Thyroid gland (tissue), 4 donors: ENCODE results near the gene VSIG10. TPM values are rescaled to one million over a fixed set of nuclear protein-coding genes. Genes with fewer than 3 reads are reported as not detected.
A peak's percentile ranks its signal among the peaks of the same experiment; 100 is the strongest.

Source experiments
- DNase-seq, 2 donors: peaks; one replicate each; pipeline ENCODE4 v3.0.0-alpha.2; 2019
- H3K27ac ChIP-seq, 3 donors: fragments of 200-600 bp; sonication (generic); 1 replicate in 2 of 3; 2 replicates in 1 of 3; pipeline ENCODE4 v1.5.1; 2016 to 2019; ENCODE audit warnings: mild to moderate bottlenecking in 1 of 3, moderate library complexity in 1 of 3
- H3K27me3 ChIP-seq: fragments of 200-600 bp; sonication (generic); one replicate; pipeline ENCODE4 v1.5.1; 2019
- H3K36me3 ChIP-seq, 2 donors: fragments of 200-600 bp; sonication (generic); one replicate each; pipeline ENCODE4 v1.5.1; 2016 to 2019
- H3K4me1 ChIP-seq, 2 donors: fragments of 200-600 bp; sonication (generic); one replicate each; pipeline ENCODE4 v1.5.1; 2017 to 2019
- H3K4me3 ChIP-seq, 3 donors: fragments of 200-600 bp; sonication (generic); replicated peaks in 1 of 3; 1 replicate in 2 of 3; 2 replicates in 1 of 3; pipeline ENCODE4 v1.5.1; 2016; ENCODE audit warnings: mild to moderate bottlenecking in 1 of 3
- H3K9me3 ChIP-seq: fragments of 200-600 bp; sonication (generic); one replicate; pipeline ENCODE4 v1.5.1; 2017
- POLR2A ChIP-seq, 2 donors: fragments of 450-650 bp; IDR thresholded peaks; one replicate each; pipeline ENCODE4 v1.6.1; 2017; ENCODE audit warnings: antibody characterized with exemption in 2 of 2, mild to moderate bottlenecking in 2 of 2, moderate library complexity in 1 of 2
- WGBS, 2 donors: methylation state at CpG; one replicate each; pipeline ENCODE4 v1.1.5; 2017; 5-methylcytosine and 5-hydroxymethylcytosine counted together
- intact Hi-C: fragments of 100-400 bp; cut with DNase I; formaldehyde crosslinking; loops from one replicate; pipeline ENCODE4 v1.15.1; 2023
- total RNA-seq, 4 donors: library from RNA; depleted of rRNA; stranded (reverse); fragments of >200 nt; gene quantifications; one replicate each; pipeline ENCODE4 v1.2.3, GENCODE V29; 2016
- TF ChIP-seq, protein P1 (sequence below), 6 experiments: fragments of 200-600 bp in 3 of 6; fragments of 450-650 bp in 3 of 6; sonication (generic) in 3 of 6; IDR thresholded peaks; one replicate each; pipeline ENCODE4 v1.5.1; 2016 to 2019; ENCODE audit warnings: antibody characterized with exemption in 6 of 6, mild to moderate bottlenecking in 2 of 6, inconsistent platforms in 1 of 6, moderate library complexity in 1 of 6

Gene VSIG10
- total RNA-seq, 4 donors from 2014 or later, result 62.0 to 93.7 (median 76.6) TPM

GRCh38 chr12:118058881-118059280 lies 44.9 kb downstream of the VSIG10 start:
- H3K4me1 ChIP-seq, result peaks cover 33 to 46% of the 10 kb centered on the region in 2 donors
- H3K27ac ChIP-seq, result no peak overlapping the region
- intact Hi-C loops, result no loop called here
- no peak overlapping the region for H3K4me3 ChIP-seq
- H3K9me3 ChIP-seq, result no peaks in the 10 kb centered on the region
- H3K27me3 ChIP-seq, result no peaks in the 10 kb centered on the region
- 90 to 95% methylated on average over 8 of the region's 8 CpGs for WGBS, 2 donors
- no peak for DNase-seq
- H3K36me3 ChIP-seq, result no peaks in the 10 kb centered on the region
- TF ChIP-seq, protein P1, sequence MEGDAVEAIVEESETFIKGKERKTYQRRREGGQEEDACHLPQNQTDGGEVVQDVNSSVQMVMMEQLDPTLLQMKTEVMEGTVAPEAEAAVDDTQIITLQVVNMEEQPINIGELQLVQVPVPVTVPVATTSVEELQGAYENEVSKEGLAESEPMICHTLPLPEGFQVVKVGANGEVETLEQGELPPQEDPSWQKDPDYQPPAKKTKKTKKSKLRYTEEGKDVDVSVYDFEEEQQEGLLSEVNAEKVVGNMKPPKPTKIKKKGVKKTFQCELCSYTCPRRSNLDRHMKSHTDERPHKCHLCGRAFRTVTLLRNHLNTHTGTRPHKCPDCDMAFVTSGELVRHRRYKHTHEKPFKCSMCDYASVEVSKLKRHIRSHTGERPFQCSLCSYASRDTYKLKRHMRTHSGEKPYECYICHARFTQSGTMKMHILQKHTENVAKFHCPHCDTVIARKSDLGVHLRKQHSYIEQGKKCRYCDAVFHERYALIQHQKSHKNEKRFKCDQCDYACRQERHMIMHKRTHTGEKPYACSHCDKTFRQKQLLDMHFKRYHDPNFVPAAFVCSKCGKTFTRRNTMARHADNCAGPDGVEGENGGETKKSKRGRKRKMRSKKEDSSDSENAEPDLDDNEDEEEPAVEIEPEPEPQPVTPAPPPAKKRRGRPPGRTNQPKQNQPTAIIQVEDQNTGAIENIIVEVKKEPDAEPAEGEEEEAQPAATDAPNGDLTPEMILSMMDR (IDR thresholded peaks at IDR 0.05), result no peak
- TF ChIP-seq POLR2A (IDR thresholded peaks at IDR 0.05), result no peak

DNA sequence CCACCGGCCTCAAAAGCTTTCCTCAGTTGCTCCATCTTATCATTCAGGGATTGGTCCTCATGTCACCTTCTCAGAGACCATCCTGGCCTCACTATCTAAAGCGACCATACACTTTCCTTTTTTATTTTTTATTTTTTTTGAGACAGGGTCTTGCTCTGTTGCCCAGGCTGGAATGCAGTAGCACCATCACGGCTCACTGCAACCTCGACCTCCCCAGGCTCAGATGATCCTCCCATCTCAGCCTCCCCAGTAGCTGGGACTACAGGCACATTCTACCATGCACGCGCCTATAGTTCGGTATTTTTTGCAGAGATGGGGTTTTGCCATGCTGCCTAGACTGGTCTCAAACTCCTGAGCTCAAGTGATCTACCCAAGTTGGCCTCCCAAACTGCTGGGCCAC lies 45.6 kb downstream of the VSIG10 start:
- no peaks in the 10 kb centered on the region for H3K27me3 ChIP-seq
- H3K36me3 ChIP-seq, result no peaks in the 10 kb centered on the region
- H3K27ac ChIP-seq, result no peak overlapping the region
- H3K4me3 ChIP-seq, result no peak overlapping the region
- TF ChIP-seq POLR2A (IDR thresholded peaks at IDR 0.05), result no peak
- TF ChIP-seq, protein P1 (IDR thresholded peaks at IDR 0.05), result no peak
- no peaks in the 10 kb centered on the region for H3K9me3 ChIP-seq
- whole genome bisulfite sequencing, 2 donors, result 96 to 97% methylated on average over 7 of the region's 7 CpGs
- no peak for DNase-seq
- H3K4me1 ChIP-seq, result peaks cover 29 to 51% of the 10 kb centered on the region in 2 donors
- intact Hi-C loops, result no loop called here

GRCh38 chr12:118055865-118056773 lies 47.7 kb downstream of the VSIG10 start:
- Histone ChIP-seq H3K27me3 (no peaks in the 10 kb centered on the region), H3K27ac (peak overlapping the region; percentile 36 to 75 (median 67)), H3K4me1 (peaks cover 35 to 64% of the 10 kb centered on the region in 2 donors), H3K4me3 (no peak overlapping the region), H3K36me3 (peaks cover 4 to 11% of the 10 kb centered on the region in 2 donors), H3K9me3 (no peaks in the 10 kb centered on the region)
- TF ChIP-seq, protein P1 (IDR thresholded peaks at IDR 0.05), result no peak
- TF ChIP-seq POLR2A (IDR thresholded peaks at IDR 0.05), result no peak
- intact Hi-C loops, result no loop called here
- WGBS, 2 donors, result 85 to 86% methylated on average over 13 of the region's 13 CpGs
- no peak for DNase-seq

DNA sequence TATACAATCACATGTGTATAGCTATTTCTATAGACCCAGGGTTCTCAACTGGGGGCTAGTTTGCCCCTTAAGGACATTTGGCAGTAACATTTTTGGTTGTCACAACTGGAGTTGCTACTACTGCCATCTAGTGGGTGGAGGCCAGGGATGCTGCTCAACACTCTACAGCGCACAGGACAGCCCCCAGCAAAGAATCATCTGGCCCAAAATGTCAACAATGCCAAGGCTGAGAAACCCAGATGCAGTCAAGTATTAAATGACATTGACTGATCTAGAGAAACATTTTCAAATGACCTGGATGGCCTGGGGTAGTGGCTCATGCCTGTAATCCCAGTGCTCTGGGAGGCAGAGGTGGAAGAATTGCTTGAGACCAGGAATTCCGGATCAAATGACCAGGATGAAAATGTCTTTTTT lies 48.7 kb downstream of the VSIG10 start:
- Histone ChIP-seq H3K4me1 (peaks cover 34 to 64% of the 10 kb centered on the region in 2 donors), H3K36me3 (peaks cover 5 to 19% of the 10 kb centered on the region in 2 donors), H3K27ac (peak overlapping the region in 2 of 3 donors; percentile 67 to 75), H3K4me3 (no peak overlapping the region), H3K27me3 (no peaks in the 10 kb centered on the region), H3K9me3 (no peaks in the 10 kb centered on the region)
- TF ChIP-seq, protein P1 (IDR thresholded peaks at IDR 0.05), result peak in 5 of 6 experiments; percentile 51 to 79 (median 66)
- TF ChIP-seq POLR2A (IDR thresholded peaks at IDR 0.05), result no peak
- intact Hi-C loops, result no loop called here
- WGBS, 2 donors, result 46 to 58% methylated on average over 2 of the region's 2 CpGs
- DNase-seq, result peak; percentile 75 to 81
